CD4-positive, alpha-beta memory T cell (primary cell): Measurements from ENCODE around the gene SHISA3. TPM values are rescaled to one million over a fixed set of nuclear protein-coding genes. Genes with fewer than 3 reads are reported as not detected.

Source experiments
- CTCF ChIA-PET: fragments of 350-600 bp; sonication (Branson Sonifier 250); formaldehyde crosslinking; loops from one replicate; lab custom pipeline; 2021; ENCODE audit warnings: inconsistent platforms; ENCODE audit not compliant: partially characterized antibody; lab: Charles Lee
- POLR2A ChIA-PET: fragments of 350-600 bp; sonication (Branson Sonifier 250); formaldehyde crosslinking; loops from one replicate; lab custom pipeline; 2021; ENCODE audit not compliant: partially characterized antibody; lab: Charles Lee
- DNase-seq, 5 donors: peaks; one replicate each; pipeline versions ENCODE4 v3.0.0 to v3.0.0-alpha.2; 2020 to 2022; ENCODE audit warnings: mixed read lengths in 1 of 5
- H3K27ac ChIP-seq: one replicate; pipeline ENCODE4 v1.7.0; 2013; ENCODE audit warnings: low read depth, low read length
- H3K27me3 ChIP-seq: 2 replicates; pipeline ENCODE4 v1.7.0; 2013; ENCODE audit warnings: mild to moderate bottlenecking, low read length, moderate library complexity; ENCODE audit not compliant: insufficient read depth
- H3K36me3 ChIP-seq: 2 replicates; pipeline ENCODE4 v1.7.0; 2013; ENCODE audit warnings: mild to moderate bottlenecking, low read length, moderate library complexity; ENCODE audit not compliant: insufficient read depth
- H3K4me1 ChIP-seq: 2 replicates; pipeline ENCODE4 v1.7.0; 2013; ENCODE audit warnings: mild to moderate bottlenecking, low read length, moderate library complexity; ENCODE audit not compliant: insufficient read depth
- H3K4me3 ChIP-seq, 2 donors: one replicate each; pipeline ENCODE4 v1.7.0; 2013; ENCODE audit warnings: low read length in 2 of 2, mild to moderate bottlenecking in 1 of 2
- H3K9me3 ChIP-seq, 2 donors: one replicate each; pipeline ENCODE4 v1.7.0; 2013; ENCODE audit warnings: low read length in 2 of 2, control low read depth in 1 of 2; ENCODE audit not compliant: control insufficient read depth in 1 of 2
- H3K27ac Mint-ChIP-seq, 7 donors: one replicate each; pipeline ENCODE4 v1.8.0; 2020 to 2021; ENCODE audit warnings: mixed read lengths in 7 of 7, mild to moderate bottlenecking in 6 of 7, inconsistent platforms in 3 of 7, moderate library complexity in 3 of 7
- H3K27me3 Mint-ChIP-seq, 2 donors: one replicate each; pipeline ENCODE4 v1.8.0; 2020 to 2021; ENCODE audit warnings: mixed read lengths in 2 of 2
- H3K36me3 Mint-ChIP-seq, 2 donors: one replicate each; pipeline ENCODE4 v1.8.0; 2020 to 2021; ENCODE audit warnings: mixed read lengths in 2 of 2, inconsistent platforms in 1 of 2, mild to moderate bottlenecking in 1 of 2
- H3K4me1 Mint-ChIP-seq, 4 donors: one replicate each; pipeline ENCODE4 v1.8.0; 2020 to 2021; ENCODE audit warnings: mixed read lengths in 4 of 4, mild to moderate bottlenecking in 1 of 4
- H3K4me3 Mint-ChIP-seq, 8 donors: one replicate each; pipeline ENCODE4 v1.8.0; 2020 to 2021; ENCODE audit warnings: mixed read lengths in 8 of 8, mild to moderate bottlenecking in 7 of 8, moderate library complexity in 6 of 8, inconsistent platforms in 3 of 8
- H3K9me3 Mint-ChIP-seq, 8 donors: one replicate each; pipeline ENCODE4 v1.8.0; 2020 to 2021; ENCODE audit warnings: mixed read lengths in 8 of 8, mild to moderate bottlenecking in 5 of 8, inconsistent platforms in 3 of 8, moderate library complexity in 1 of 8
- intact Hi-C: fragments of 100-400 bp; cut with micrococcal nuclease; formaldehyde crosslinking; loops from one replicate; pipeline ENCODE4 v1.15.1; 2023
- polyA plus RNA-seq, 2 donors: library from polyadenylated mRNA; unstranded; fragments of 300-500 nt; fragmentation: Illumina TruSeq; gene quantifications; one replicate each; pipeline ENCODE4 v1.2.3, GENCODE V29; 2021
- total RNA-seq, 2 experiments: library from RNA; stranded (reverse); gene quantifications; one replicate each; pipeline ENCODE4 v1.2.3, GENCODE V29; 2021

Gene SHISA3
- total and polyA plus RNA-seq, 4 experiments from 2014 or later: 0.09 TPM; not detected in 3

GRCh38 chr4:42445038-42445437, 47.8 kb downstream of the SHISA3 start:
- no peaks in the 10 kb centered on the region for H3K36me3 ChIP-seq
- ChIA-PET POLR2A (interaction anchor here (0.7 kb wide), 1 partner anchor 9 kb away, joined by 3 read pairs; no protein-coding TSS in a partner anchor), CTCF (no interaction called here)
- Mint-ChIP-seq H3K4me1 (no peaks in the 10 kb centered on the region), H3K9me3 (no peaks in the 10 kb centered on the region), H3K4me3 (no peak overlapping the region), H3K27ac (no peak overlapping the region), H3K27me3 (no peaks in the 10 kb centered on the region), H3K36me3 (peaks cover 47 to 67% of the 10 kb centered on the region in 2 donors)
- H3K4me1 ChIP-seq: no peaks in the 10 kb centered on the region
- DNase-seq: no peak
- H3K27me3 ChIP-seq: no peaks in the 10 kb centered on the region
- intact Hi-C loops: no loop called here
- H3K4me3 ChIP-seq: no peak overlapping the region
- no peaks in the 10 kb centered on the region for H3K9me3 ChIP-seq
- H3K27ac ChIP-seq: no peak overlapping the region

GRCh38 chr4:42446823-42447222, 49.5 kb downstream of the SHISA3 start:
- no peaks in the 10 kb centered on the region for H3K9me3 Mint-ChIP-seq
- intact Hi-C loops: no loop called here
- peaks cover 59 to 71% of the 10 kb centered on the region in 2 donors for H3K36me3 Mint-ChIP-seq
- Histone ChIP-seq H3K27me3 (no peaks in the 10 kb centered on the region), H3K9me3 (no peaks in the 10 kb centered on the region), H3K4me3 (no peak overlapping the region), H3K36me3 (no peaks in the 10 kb centered on the region), H3K4me1 (no peaks in the 10 kb centered on the region), H3K27ac (no peak overlapping the region)
- POLR2A ChIA-PET: no interaction called here
- no peaks in the 10 kb centered on the region for H3K4me1 Mint-ChIP-seq
- no peak overlapping the region for H3K27ac Mint-ChIP-seq
- no peaks in the 10 kb centered on the region for H3K27me3 Mint-ChIP-seq
- DNase-seq: no peak
- CTCF ChIA-PET: no interaction called here
- no peak overlapping the region for H3K4me3 Mint-ChIP-seq

Other genes starting within 250 kb of the SHISA3 start
- under 1 TPM; 0.08 to 0.23 TPM for gene BEND4, start 244.8 kb upstream of the SHISA3 start, total RNA-seq
- gene BEND4, start 244.8 kb upstream of the SHISA3 start, polyA plus RNA-seq: under 1 TPM in 1 of 2 donors, not detected in 1; 0.28 TPM